SH-SY5Y (cell line): ENCODE results near the gene BABAM2.

Source experiments
- GATA2 ChIP-seq: IDR thresholded peaks from 2 replicates; pipeline ENCODE4 v1.6.1; 2011; ENCODE audit warnings: mild to moderate bottlenecking, low read depth, low read length
- GATA3 ChIP-seq: IDR thresholded peaks from 2 replicates; pipeline ENCODE4 v1.6.1; 2011; ENCODE audit warnings: low read depth, mild to moderate bottlenecking, low read length, moderate library complexity

- TF ChIP-seq GATA2 = no peak
- no peak for TF ChIP-seq GATA3
Measured at GRCh38 chr2:28316546-28317335, 426.2 kb downstream of the BABAM2 start.
